HFFc6 (cell line): ENCODE data around the gene ACOT4. TPM values are rescaled to one million over a fixed set of nuclear protein-coding genes. Genes with fewer than 3 reads are reported as not detected.

Experiments used
- DNase-seq: peaks from one replicate; pipeline ENCODE4 v3.0.0-alpha.2; 2018
- H3K27ac Mint-ChIP-seq: 2 replicates; pipeline ENCODE4 v1.8.0; 2020; ENCODE audit warnings: mild to moderate bottlenecking, mixed read lengths
- H3K27me3 Mint-ChIP-seq: 2 replicates; pipeline ENCODE4 v1.8.0; 2021; ENCODE audit warnings: mild to moderate bottlenecking, moderate library complexity, mixed read lengths; ENCODE audit not compliant: insufficient read depth
- H3K36me3 Mint-ChIP-seq: 2 replicates; pipeline ENCODE4 v1.8.0; 2021; ENCODE audit warnings: low read depth, mixed read lengths
- H3K4me1 Mint-ChIP-seq: 2 replicates; pipeline ENCODE4 v1.8.0; 2020; ENCODE audit warnings: low read depth, mixed read lengths
- H3K4me3 Mint-ChIP-seq: 2 replicates; pipeline ENCODE4 v1.8.0; 2020; ENCODE audit warnings: mild to moderate bottlenecking, moderate library complexity, mixed read lengths
- H3K9me3 Mint-ChIP-seq: 2 replicates; pipeline ENCODE4 v1.8.0; 2020; ENCODE audit warnings: mild to moderate bottlenecking, mixed read lengths
- total RNA-seq, 6 experiments: library from RNA; stranded (reverse); fragmentation: NEBNext Ultra II Directional; extraction: Animal tissue kit (Norgen Biotek cat#: 25700); gene quantifications; 2 replicates in 1 of 6; 3 replicates in 5 of 6; pipeline ENCODE4 v1.2.3, GENCODE V29; 2021
- TF ChIP-seq, protein P1 (sequence below): fragments of 200-600 bp; sonication (generic); IDR thresholded peaks from 2 replicates; pipeline ENCODE4 v1.5.0; 2021; ENCODE audit warnings: antibody characterized with exemption, mild to moderate bottlenecking

ACOT4 gene
- total RNA-seq, 6 experiments from 2014 or later: not detected

GRCh38 chr14:73644531-73645247, 53.0 kb downstream of the ACOT4 start, which contains the start of gene DNAL1:
DNAL1 (plus strand) TSS chr14:73644986; CDS start chr14:73645040, 54 bp downstream.
- TF ChIP-seq, protein P1, sequence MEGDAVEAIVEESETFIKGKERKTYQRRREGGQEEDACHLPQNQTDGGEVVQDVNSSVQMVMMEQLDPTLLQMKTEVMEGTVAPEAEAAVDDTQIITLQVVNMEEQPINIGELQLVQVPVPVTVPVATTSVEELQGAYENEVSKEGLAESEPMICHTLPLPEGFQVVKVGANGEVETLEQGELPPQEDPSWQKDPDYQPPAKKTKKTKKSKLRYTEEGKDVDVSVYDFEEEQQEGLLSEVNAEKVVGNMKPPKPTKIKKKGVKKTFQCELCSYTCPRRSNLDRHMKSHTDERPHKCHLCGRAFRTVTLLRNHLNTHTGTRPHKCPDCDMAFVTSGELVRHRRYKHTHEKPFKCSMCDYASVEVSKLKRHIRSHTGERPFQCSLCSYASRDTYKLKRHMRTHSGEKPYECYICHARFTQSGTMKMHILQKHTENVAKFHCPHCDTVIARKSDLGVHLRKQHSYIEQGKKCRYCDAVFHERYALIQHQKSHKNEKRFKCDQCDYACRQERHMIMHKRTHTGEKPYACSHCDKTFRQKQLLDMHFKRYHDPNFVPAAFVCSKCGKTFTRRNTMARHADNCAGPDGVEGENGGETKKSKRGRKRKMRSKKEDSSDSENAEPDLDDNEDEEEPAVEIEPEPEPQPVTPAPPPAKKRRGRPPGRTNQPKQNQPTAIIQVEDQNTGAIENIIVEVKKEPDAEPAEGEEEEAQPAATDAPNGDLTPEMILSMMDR: peak; percentile 11; the same call in 1 of the 2 replicates
- H3K4me1 Mint-ChIP-seq: peaks cover 33% of the 10 kb centered on the region
- peak within 1 kb of the TSS; percentile 97 for H3K27ac Mint-ChIP-seq
- no peaks in the 10 kb centered on the region for H3K9me3 Mint-ChIP-seq
- H3K27me3 Mint-ChIP-seq: no peaks in the 10 kb centered on the region; the same call in 1 of the 2 replicates
- H3K36me3 Mint-ChIP-seq: peaks cover 5% of the 10 kb centered on the region
- H3K4me3 Mint-ChIP-seq: peak within 1 kb of the TSS; percentile 100
- peak; percentile 88 for DNase-seq

DNA sequence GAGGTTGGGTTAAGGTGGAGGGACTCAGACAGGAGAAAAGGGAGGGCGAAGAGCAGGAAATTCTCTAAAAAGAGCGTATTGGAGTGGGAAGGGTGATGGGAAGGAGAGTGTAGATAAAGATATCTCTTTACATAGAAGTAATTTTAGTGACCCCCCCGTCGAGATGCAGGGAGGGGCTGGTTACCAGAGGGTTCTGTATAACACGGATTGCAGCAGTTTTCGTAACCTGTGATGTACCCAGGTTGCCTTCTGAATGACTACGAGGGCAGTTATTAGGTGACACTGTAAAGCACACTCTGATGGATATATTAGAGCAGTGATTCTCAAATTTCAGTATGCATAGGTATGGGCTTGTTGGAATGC, 53.6 kb downstream of the ACOT4 start:
- peaks cover 5% of the 10 kb centered on the region for H3K36me3 Mint-ChIP-seq
- DNase-seq: no peak
- H3K9me3 Mint-ChIP-seq: no peaks in the 10 kb centered on the region
- no peaks in the 10 kb centered on the region; the same call in 1 of the 2 replicates for H3K27me3 Mint-ChIP-seq
- peaks cover 28% of the 10 kb centered on the region for H3K4me1 Mint-ChIP-seq
- peak overlapping the region; percentile 100 for H3K4me3 Mint-ChIP-seq
- TF ChIP-seq, protein P1: no peak
- H3K27ac Mint-ChIP-seq: peak overlapping the region; percentile 97

Other genes starting within 250 kb of the ACOT4 start
- 10 to 100 TPM; 60.1 to 80.8 (median 71.4) TPM for gene NUMB, start 133.3 kb upstream of the ACOT4 start, total RNA-seq
- gene RIOX1, start 100.9 kb upstream of the ACOT4 start, total RNA-seq: 10 to 100 TPM; 10.7 to 13.3 (median 11.8) TPM
- gene ACOT1, start 54.7 kb upstream of the ACOT4 start, total RNA-seq: 1 to 10 TPM; 4.2 to 8.2 (median 5.9) TPM
- gene HEATR4, start 32.9 kb upstream of the ACOT4 start, total RNA-seq: not detected
- 10 to 100 TPM; 18.4 to 24.0 (median 20.9) TPM for gene ACOT2, start 22.7 kb upstream of the ACOT4 start, total RNA-seq
- not detected for gene ACOT6, start 20.6 kb downstream of the ACOT4 start, total RNA-seq
- 10 to 100 TPM; 13.0 to 17.7 (median 14.7) TPM for gene DNAL1, start 53.1 kb downstream of the ACOT4 start, total RNA-seq
- 10 to 100 TPM; 51.1 to 60.9 (median 53.2) TPM for gene PNMA1, start 122.5 kb downstream of the ACOT4 start, total RNA-seq